ENCODE measurements around the gene ABCA13. TPM values are rescaled to one million over a fixed set of nuclear protein-coding genes. Genes with fewer than 3 reads are reported as not detected.

Gene ABCA13
- total and polyA plus RNA-seq, 2 experiments from 2014 or later: 0.21 to 0.50 TPM

GRCh38 chr7:48416327-48416908, 245.2 kb downstream of the ABCA13 start:
- no peak for TF ChIP-seq CTCF (IDR thresholded peaks at IDR 0.05; ENCODE audit: low read depth, low read length)
- Histone ChIP-seq H3K4me3 (no peak overlapping the region), H3K36me3 (no peaks in the 10 kb centered on the region), H3K27ac (no peak overlapping the region), H3K9me3 (ENCODE audit: low read depth) (no peaks in the 10 kb centered on the region), H3K4me1 (ENCODE audit: low read depth) (no peaks in the 10 kb centered on the region), H3K27me3 (no peaks in the 10 kb centered on the region)
- DNase-seq (ENCODE audit: low read depth in 1 of 2, low spot score in 1 of 2): no peak

DNA sequence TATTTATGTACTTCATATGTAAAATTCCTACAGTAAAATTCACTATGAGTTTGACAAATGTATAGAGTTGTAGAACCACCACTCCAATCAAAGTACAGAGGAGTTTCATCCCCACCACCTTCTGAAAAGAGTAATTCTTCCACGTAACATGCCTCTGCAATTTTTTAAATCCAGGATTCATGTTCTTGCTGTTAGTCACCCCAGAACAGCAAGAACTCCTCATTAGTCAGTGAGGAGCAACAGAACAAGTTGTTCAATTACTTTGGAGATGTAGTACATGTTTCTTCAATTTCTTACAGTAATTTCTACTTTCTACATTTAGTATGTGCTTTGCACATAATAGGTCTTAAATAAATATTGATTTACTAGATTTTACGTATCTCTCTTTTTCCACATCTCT, 248.1 kb downstream of the ABCA13 start:
- no peak for TF ChIP-seq CTCF (IDR thresholded peaks at IDR 0.05; ENCODE audit: low read depth, low read length)
- no peak overlapping the region for H3K27ac ChIP-seq
- no peaks in the 10 kb centered on the region for H3K9me3 ChIP-seq (ENCODE audit: low read depth)
- no peaks in the 10 kb centered on the region for H3K4me1 ChIP-seq (ENCODE audit: low read depth)
- DNase-seq (ENCODE audit: low read depth in 1 of 2, low spot score in 1 of 2): no peak
- no peaks in the 10 kb centered on the region for H3K36me3 ChIP-seq
- no peaks in the 10 kb centered on the region for H3K27me3 ChIP-seq
- H3K4me3 ChIP-seq: no peak overlapping the region

GRCh38 chr7:48420206-48420605, 248.9 kb downstream of the ABCA13 start:
- no peak overlapping the region for H3K4me3 ChIP-seq
- no peaks in the 10 kb centered on the region for H3K27me3 ChIP-seq
- H3K27ac ChIP-seq: no peak overlapping the region
- no peaks in the 10 kb centered on the region for H3K9me3 ChIP-seq (ENCODE audit: low read depth)
- no peaks in the 10 kb centered on the region for H3K36me3 ChIP-seq
- TF ChIP-seq CTCF (IDR thresholded peaks at IDR 0.05; ENCODE audit: low read depth, low read length): no peak
- no peaks in the 10 kb centered on the region for H3K4me1 ChIP-seq (ENCODE audit: low read depth)
- no peak for DNase-seq (ENCODE audit: low read depth in 1 of 2, low spot score in 1 of 2)

DNA sequence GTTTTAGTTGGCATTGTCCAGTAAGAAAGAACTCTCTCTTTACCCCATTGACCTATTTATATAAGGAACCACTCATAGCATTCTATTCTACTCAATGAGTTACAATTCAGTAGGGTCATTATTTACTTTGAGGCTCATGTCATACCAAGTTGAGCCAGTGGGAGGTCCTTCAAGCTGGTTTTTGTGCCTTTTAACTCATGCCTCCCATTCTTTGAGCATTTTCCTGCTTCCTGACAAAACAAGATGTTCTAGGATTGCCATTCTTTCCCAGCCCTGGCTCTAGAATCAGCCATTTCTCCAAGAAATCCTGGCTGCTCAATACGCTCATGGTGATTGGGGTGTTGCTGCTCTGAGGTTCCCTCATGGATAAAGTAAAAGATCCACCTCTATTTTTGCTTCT, 250.1 kb downstream of the ABCA13 start:
- Histone ChIP-seq H3K4me1 (ENCODE audit: low read depth) (no peaks in the 10 kb centered on the region), H3K4me3 (no peak overlapping the region), H3K27me3 (no peaks in the 10 kb centered on the region), H3K9me3 (ENCODE audit: low read depth) (no peaks in the 10 kb centered on the region), H3K36me3 (no peaks in the 10 kb centered on the region), H3K27ac (no peak overlapping the region)
- DNase-seq (ENCODE audit: low read depth in 1 of 2, low spot score in 1 of 2): no peak
- TF ChIP-seq CTCF (IDR thresholded peaks at IDR 0.05; ENCODE audit: low read depth, low read length): no peak

DNA sequence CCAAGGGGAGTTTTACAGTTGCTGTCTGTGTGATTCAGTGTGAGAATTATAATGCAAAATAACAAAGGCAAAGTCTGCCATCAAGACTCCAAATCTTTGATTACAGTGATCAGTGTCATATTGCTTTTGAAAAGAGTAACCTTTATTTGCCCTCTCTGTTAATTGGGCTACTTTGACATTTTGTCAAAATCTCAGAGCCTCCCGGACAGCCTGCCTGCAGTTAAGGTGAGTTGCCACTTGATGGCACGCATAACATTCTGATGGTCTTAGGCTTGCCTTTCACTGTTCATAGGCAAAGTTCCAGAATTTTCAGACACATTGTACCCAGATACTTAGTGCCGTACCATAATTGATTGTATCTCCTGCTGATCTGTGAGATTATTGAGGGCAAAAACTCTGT, 253.5 kb downstream of the ABCA13 start:
- Histone ChIP-seq H3K27me3 (no peaks in the 10 kb centered on the region), H3K4me1 (ENCODE audit: low read depth) (no peaks in the 10 kb centered on the region), H3K9me3 (ENCODE audit: low read depth) (no peaks in the 10 kb centered on the region), H3K36me3 (no peaks in the 10 kb centered on the region), H3K27ac (no peak overlapping the region), H3K4me3 (no peak overlapping the region)
- no peak for TF ChIP-seq CTCF (IDR thresholded peaks at IDR 0.05; ENCODE audit: low read depth, low read length)
- DNase-seq (ENCODE audit: low read depth in 1 of 2, low spot score in 1 of 2): peak; percentile 7 to 59

Data from cardiac muscle cell (in vitro differentiated cells and primary cell).